DMS53 (cell line): ENCODE results near the gene MRPS7.

Experiments used
- DNase-seq: peaks from one replicate; lab custom pipeline; 2025; lab: John Stamatoyannopoulos, UW

Gene MRPS7

GRCh38 chr17:75308732-75309629, 47.3 kb downstream of the MRPS7 start:
- peak; percentile 77 for DNase-seq

- DNase-seq: no peak
Observed at GRCh38 chr17:75313941-75314551, 52.4 kb downstream of the MRPS7 start.

GRCh38 chr17:75315541-75316243, 54.0 kb downstream of the MRPS7 start:
- no peak for DNase-seq
